A673 (cell line): ENCODE results near the gene LPP. TPM values are rescaled to one million over a fixed set of nuclear protein-coding genes. Genes with fewer than 3 reads are reported as not detected.

Source experiments
- BruUV-seq: library from RNA; stranded (reverse); fragments of 400-500 nt; replicated peaks from 2 replicates; lab custom pipeline; 2021; lab: Mats Ljungman, UMichigan
- CTCF ChIA-PET: fragments of 300-600 bp; sonication (Branson Sonifier 250); formaldehyde crosslinking; loops from one replicate; lab custom pipeline; 2022; ENCODE audit warnings: antibody characterized with exemption; lab: Charles Lee
- POLR2A ChIA-PET: fragments of 300-600 bp; sonication (Branson Sonifier 250); formaldehyde crosslinking; loops from one replicate; lab custom pipeline; 2022; ENCODE audit warnings: antibody characterized with exemption; ENCODE audit not compliant: low non-redundant PET; lab: Charles Lee
- DNase-seq: peaks from one replicate; pipeline ENCODE4 v3.0.0-alpha.2; 2015; ENCODE audit warnings: low spot score
- H3K27ac ChIP-seq: fragments of 200-600 bp; sonication (generic); 2 replicates; pipeline ENCODE4 v1.5.1; 2016; ENCODE audit warnings: mixed run types, low read depth, mild to moderate bottlenecking, mixed read lengths, antibody characterized with exemption, low read length; ENCODE audit not compliant: poor library complexity, severe bottlenecking
- H3K27me3 ChIP-seq: fragments of 200-600 bp; sonication (generic); replicated peaks from 2 replicates; pipeline ENCODE4 v1.6.1; 2017; ENCODE audit warnings: mixed run types, low read depth, mild to moderate bottlenecking, mixed read lengths, antibody characterized with exemption, low read length; ENCODE audit not compliant: insufficient read depth, poor library complexity
- H3K36me3 ChIP-seq: fragments of 200-600 bp; sonication (generic); 2 replicates; pipeline ENCODE4 v1.6.1; 2016; ENCODE audit warnings: mixed run types, mild to moderate bottlenecking, mixed read lengths, antibody characterized with exemption, low read length; ENCODE audit not compliant: insufficient read depth, poor library complexity, severe bottlenecking
- H3K4me1 ChIP-seq: fragments of 200-600 bp; sonication (generic); 2 replicates; pipeline ENCODE4 v1.6.1; 2017; ENCODE audit warnings: mixed run types, mild to moderate bottlenecking, mixed read lengths, antibody characterized with exemption, low read length; ENCODE audit not compliant: insufficient read depth, poor library complexity, severe bottlenecking
- H3K4me3 ChIP-seq: fragments of 200-600 bp; sonication (generic); 2 replicates; pipeline ENCODE4 v1.5.1; 2016; ENCODE audit warnings: low read depth, mixed run types, mild to moderate bottlenecking, mixed read lengths, low read length; ENCODE audit not compliant: poor library complexity, severe bottlenecking
- H3K9me3 ChIP-seq: fragments of 200-600 bp; sonication (generic); 2 replicates; pipeline ENCODE4 v1.6.1; 2016; ENCODE audit warnings: mixed run types, low read depth, mild to moderate bottlenecking, mixed read lengths, antibody characterized with exemption, low read length; ENCODE audit not compliant: poor library complexity, severe bottlenecking
- CTCF ChIP-seq: fragments of 300-800, 200-600 bp; sonication (generic); conservative IDR thresholded peaks from 2 replicates; pipeline ENCODE4 v1.5.1; 2017; ENCODE audit warnings: low read depth, mild to moderate bottlenecking, antibody characterized with exemption, low read length, moderate library complexity, mixed read lengths
- EZH2 ChIP-seq: fragments of 200-600 bp; sonication (generic); IDR thresholded peaks from 2 replicates; pipeline ENCODE4 v1.6.1; 2017; ENCODE audit warnings: borderline replicate concordance, low read depth, mild to moderate bottlenecking, mixed read lengths, antibody characterized with exemption, low read length; ENCODE audit not compliant: poor library complexity, severe bottlenecking
- intact Hi-C: fragments of 100-400 bp; cut with micrococcal nuclease; formaldehyde crosslinking; loops from one replicate; pipeline ENCODE4 v1.10.0; 2022; ENCODE audit not compliant: unreplicated experiment
- total RNA-seq: library from RNA; stranded (reverse); gene quantifications from 2 replicates; pipeline ENCODE4 v1.2.3, GENCODE V29; 2021

The LPP gene
- total RNA-seq, 1 experiment from 2014 or later = 39.7 TPM

DNA sequence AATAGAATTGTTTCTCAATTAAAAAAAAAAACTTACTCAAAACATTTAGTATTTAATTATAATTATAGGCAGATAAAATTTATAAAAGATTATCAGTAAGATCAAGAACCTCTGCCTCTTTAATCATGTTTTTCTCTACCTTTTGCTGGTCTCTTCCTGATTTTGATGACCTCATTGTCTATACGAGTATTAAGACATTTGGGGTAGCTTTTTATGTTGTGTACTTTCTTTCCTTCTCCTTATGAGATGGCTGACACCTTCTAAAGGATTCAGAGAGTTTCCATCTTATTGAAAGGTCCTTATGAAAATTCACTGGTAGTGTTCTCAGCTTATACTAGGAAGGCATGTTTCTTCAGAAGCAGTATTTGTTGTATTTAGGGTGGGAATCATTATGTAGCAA is 426.3 kb downstream of the LPP start:
- ChIA-PET POLR2A (no interaction called here), CTCF (no interaction called here)
- intact Hi-C loops = loop anchor here (10.0 kb wide), 1 partner anchor 835 kb away; the partner anchor contains the start of gene BCL6

GRCh38 chr3:188580659-188581058 is 426.7 kb downstream of the LPP start:
- Histone ChIP-seq H3K4me1 (peaks cover 20% of the 10 kb centered on the region), H3K27me3 (no peaks in the 10 kb centered on the region), H3K9me3 (no peaks in the 10 kb centered on the region), H3K27ac (no peak overlapping the region), H3K4me3 (no peak overlapping the region), H3K36me3 (no peaks in the 10 kb centered on the region)
- intact Hi-C loops = loop anchor here (10.0 kb wide), 1 partner anchor 836 kb away; the partner anchor contains the start of gene BCL6
- CTCF ChIA-PET = no interaction called here
- TF ChIP-seq EZH2 = no peak
- TF ChIP-seq CTCF = no peak
- POLR2A ChIA-PET = no interaction called here
- no TSS peak for BruUV-seq
- no peak for DNase-seq

More for the DNA sequence above, 426.3 kb downstream of the LPP start:
- no peak for DNase-seq
- TF ChIP-seq EZH2 (no peak), CTCF (no peak)
- H3K27ac ChIP-seq = no peak overlapping the region
- no peaks in the 10 kb centered on the region for H3K36me3 ChIP-seq
- no peak overlapping the region for H3K4me3 ChIP-seq
- H3K27me3 ChIP-seq = no peaks in the 10 kb centered on the region
- H3K4me1 ChIP-seq = peaks cover 17% of the 10 kb centered on the region
- BruUV-seq = no TSS peak
- no peaks in the 10 kb centered on the region for H3K9me3 ChIP-seq

DNA sequence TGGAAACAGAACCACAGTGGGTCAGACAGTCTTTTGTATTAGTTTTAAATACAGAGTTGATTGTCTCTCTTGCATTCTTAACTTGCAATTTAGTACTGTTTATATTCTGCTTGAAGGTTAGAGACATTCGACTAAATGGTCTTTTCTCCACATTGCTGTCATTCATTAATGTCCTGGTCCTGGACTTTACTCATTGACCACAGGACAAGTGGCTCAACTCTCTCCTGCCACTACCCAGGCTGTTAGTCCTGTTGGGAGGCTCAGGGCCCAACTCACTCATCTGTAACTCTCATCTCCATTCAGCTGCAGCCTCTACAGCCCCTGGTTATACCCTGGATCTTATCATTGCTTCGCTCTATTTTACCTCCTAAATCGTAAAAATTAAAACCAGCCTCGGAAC is 427.4 kb downstream of the LPP start:
- Histone ChIP-seq H3K4me3 (no peak overlapping the region), H3K9me3 (no peaks in the 10 kb centered on the region), H3K4me1 (peaks cover 22% of the 10 kb centered on the region), H3K36me3 (no peaks in the 10 kb centered on the region), H3K27me3 (no peaks in the 10 kb centered on the region), H3K27ac (no peak overlapping the region)
- BruUV-seq = no TSS peak
- intact Hi-C loops = loop anchor here (10.0 kb wide), 1 partner anchor 837 kb away; the partner anchor contains the start of gene BCL6
- ChIA-PET POLR2A (no interaction called here), CTCF (no interaction called here)
- TF ChIP-seq EZH2 (no peak), CTCF (no peak)
- no peak for DNase-seq
